ENCODE measurements around the gene CHTOP. TPM values are rescaled to one million over a fixed set of nuclear protein-coding genes. Genes with fewer than 3 reads are reported as not detected.

Gene CHTOP
- polyA plus RNA-seq, 1 experiment = 36.8 TPM

- no peaks in the 10 kb centered on the region for H3K36me3 ChIP-seq (ENCODE audit: control insufficient read depth, insufficient read depth, low read length)
- POLR2A ChIA-PET = no interaction called here
- TF ChIP-seq CTCF (IDR thresholded peaks at IDR 0.05; ENCODE audit: insufficient read depth, low read depth, low read length) = no peak
- CTCF ChIA-PET = interaction anchor here (1.7 kb wide), 2 partner anchors 10 to 12 kb away, joined by 5 to 8 read pairs; partner anchors contain the start of gene NPR1
- DNase-seq (ENCODE audit: low read depth) = no peak
- H3K4me3 ChIP-seq (ENCODE audit: low read depth, low read length) = no peak overlapping the region
- peaks cover 14% of the 10 kb centered on the region for H3K27me3 ChIP-seq (ENCODE audit: control insufficient read depth, insufficient read depth, low read length)
Observed at GRCh38 chr1:153688736-153689328, 55.0 kb downstream of the CHTOP start.

- H3K27me3 ChIP-seq (ENCODE audit: control insufficient read depth, insufficient read depth, low read length) = no peaks in the 10 kb centered on the region; the same call in 1 of the 2 replicates
- ChIA-PET POLR2A (no interaction called here), CTCF (interaction anchor here (0.6 kb wide), 1 partner anchor 10 kb away, joined by 4 read pairs; no protein-coding TSS in a partner anchor)
- no peak for TF ChIP-seq CTCF (IDR thresholded peaks at IDR 0.05; ENCODE audit: insufficient read depth, low read depth, low read length)
- no peaks in the 10 kb centered on the region for H3K36me3 ChIP-seq (ENCODE audit: control insufficient read depth, insufficient read depth, low read length)
- H3K4me3 ChIP-seq (ENCODE audit: low read depth, low read length) = no peak overlapping the region
- no peak for DNase-seq (ENCODE audit: low read depth)
Observed at GRCh38 chr1:153693466-153693865, 59.6 kb downstream of the CHTOP start.

Small RNA genes lying within 50 kb of the gene (small RNA-seq; reads per million reads assigned to genes)
- gene MIR8083 (ENCODE audit: insufficient read length, low read depth, low replicate concordance) = not detected

Other genes with a start within 250 kb of the CHTOP start
- not detected in 2 replicates for gene S100A8, start 243.0 kb upstream of the CHTOP start, polyA plus RNA-seq (2011; rRNA removed)
- not detected in 2 replicates for gene S100A7A, start 217.5 kb upstream of the CHTOP start, polyA plus RNA-seq (2011; rRNA removed)
- gene S100A7, start 173.4 kb upstream of the CHTOP start, polyA plus RNA-seq (2011; rRNA removed) = not detected in 2 replicates
- 1,222 and 1,308 TPM in 2 replicates for gene S100A6, start 98.1 kb upstream of the CHTOP start, polyA plus RNA-seq (2011; rRNA removed)
- 0.28 and 0.40 TPM in 2 replicates for gene S100A5, start 93.1 kb upstream of the CHTOP start, polyA plus RNA-seq (2011; rRNA removed)
- gene S100A4, start 88.3 kb upstream of the CHTOP start, polyA plus RNA-seq (2011; rRNA removed) = 529 and 797 TPM in 2 replicates
- gene S100A3, start 84.8 kb upstream of the CHTOP start, polyA plus RNA-seq (2011; rRNA removed) = 5.5 and 9.5 TPM in 2 replicates
- gene S100A2, start 68.2 kb upstream of the CHTOP start, polyA plus RNA-seq (2011; rRNA removed) = 2.0 and 2.7 TPM in 2 replicates
- 490 and 699 TPM in 2 replicates for gene S100A16, start 20.9 kb upstream of the CHTOP start, polyA plus RNA-seq (2011; rRNA removed)
- not detected in 2 replicates for gene S100A14, start 17.7 kb upstream of the CHTOP start, polyA plus RNA-seq (2011; rRNA removed)
- gene S100A13, start 6.6 kb upstream of the CHTOP start, polyA plus RNA-seq (2011; rRNA removed) = 310 and 313 TPM in 2 replicates
- gene S100A1, start 5.6 kb upstream of the CHTOP start, polyA plus RNA-seq (2011; rRNA removed) = 0.31 and 0.71 TPM in 2 replicates
- 50.3 and 62.4 TPM in 2 replicates for gene SNAPIN, start 24.6 kb downstream of the CHTOP start, polyA plus RNA-seq (2011; rRNA removed)
- 182 and 213 TPM in 2 replicates for gene ILF2, start 36.9 kb downstream of the CHTOP start, polyA plus RNA-seq (2011; rRNA removed)
- gene NPR1, start 44.6 kb downstream of the CHTOP start, polyA plus RNA-seq (2011; rRNA removed) = 0.02 TPM in 1 of 2 replicates, not detected in the other
- 38.8 and 52.8 TPM in 2 replicates for gene INTS3, start 94.0 kb downstream of the CHTOP start, polyA plus RNA-seq (2011; rRNA removed)
- gene SLC27A3, start 141.3 kb downstream of the CHTOP start, polyA plus RNA-seq (2011; rRNA removed) = 18.2 and 25.4 TPM in 2 replicates

Data from BJ (cell line).